Right lobe of liver (tissue), 4 donors: ENCODE results near the gene KMT2A.

Experiments
- CTCF ChIP-seq, 4 donors: fragments of 200-600 bp in 3 of 4; fragments of 450-650 bp in 1 of 4; IDR thresholded peaks; one replicate each; pipeline versions ENCODE4 v1.5.1 to v1.8.0; 2016 to 2022; ENCODE audit warnings: antibody characterized with exemption in 4 of 4, mild to moderate bottlenecking in 2 of 4
- POLR2A ChIP-seq: fragments of 450-650 bp; IDR thresholded peaks from one replicate; pipeline ENCODE4 v1.6.1; 2017; ENCODE audit warnings: antibody characterized with exemption, mild to moderate bottlenecking
- donor health status: DM: no; HTN: no; CAD: no.
- donor health status: DM: no; HTN: no; CAD: no.
- donor health status: DM: no; HTN: yes; CAD: no.

- TF ChIP-seq POLR2A (no peak), CTCF (IDR thresholded peaks at IDR 0.05) (no peak)
These were observed 29.6 kb upstream of the KMT2A start for GRCh38 chr11:118406599-118407166.
